SJSA1 (cell line): ENCODE measurements around the gene EPHB6. TPM values are rescaled to one million over a fixed set of nuclear protein-coding genes. Genes with fewer than 3 reads are reported as not detected.

ENCODE experiments used
- DNase-seq, 2 experiments: peaks; one replicate each; pipeline ENCODE4 v3.0.0-alpha.2; 2015 to 2020; ENCODE audit warnings: low spot score in 2 of 2, low read depth in 1 of 2
- H3K27ac ChIP-seq: fragments of 250-450 bp; sonication (Bioruptor Pico); 2 replicates; pipeline ENCODE4 v1.5.1; 2020; ENCODE audit warnings: mild to moderate bottlenecking, moderate library complexity
- H3K27me3 ChIP-seq: fragments of 250-450 bp; sonication (Bioruptor Pico); replicated peaks from 2 replicates; pipeline ENCODE4 v1.5.1; 2020; ENCODE audit warnings: mild to moderate bottlenecking, moderate library complexity
- H3K36me3 ChIP-seq: fragments of 250-450 bp; sonication (Bioruptor Pico); 2 replicates; pipeline ENCODE4 v1.5.1; 2020; ENCODE audit warnings: mild to moderate bottlenecking
- H3K4me1 ChIP-seq: fragments of 250-450 bp; sonication (Bioruptor Pico); replicated peaks from 2 replicates; pipeline ENCODE4 v1.6.1; 2021; ENCODE audit warnings: mild to moderate bottlenecking
- H3K4me3 ChIP-seq: fragments of 250-450 bp; sonication (Bioruptor Pico); 2 replicates; pipeline ENCODE4 v1.5.1; 2020; ENCODE audit warnings: mild to moderate bottlenecking
- H3K9me3 ChIP-seq: fragments of 250-450 bp; sonication (Bioruptor Pico); replicated peaks from 2 replicates; pipeline ENCODE4 v1.5.1; 2020; ENCODE audit warnings: mild to moderate bottlenecking
- total RNA-seq: library from RNA; depleted of rRNA; stranded (reverse); fragments of >200 nt; shearing (Covaris generic); gene quantifications from 2 replicates; pipeline ENCODE4 v1.2.3, GENCODE V29; 2014

The EPHB6 gene
- total RNA-seq, 1 experiment from 2014 or later: 0.82 TPM

- no peak for DNase-seq
- Histone ChIP-seq H3K4me1 (no peaks in the 10 kb centered on the region), H3K27ac (no peak overlapping the region), H3K9me3 (no peaks in the 10 kb centered on the region), H3K4me3 (no peak overlapping the region), H3K36me3 (no peaks in the 10 kb centered on the region), H3K27me3 (peaks cover 21% of the 10 kb centered on the region; the same call in 1 of the 2 replicates)
Measured at GRCh38 chr7:142847353-142847752, 7.5 kb upstream of the EPHB6 start.

DNA sequence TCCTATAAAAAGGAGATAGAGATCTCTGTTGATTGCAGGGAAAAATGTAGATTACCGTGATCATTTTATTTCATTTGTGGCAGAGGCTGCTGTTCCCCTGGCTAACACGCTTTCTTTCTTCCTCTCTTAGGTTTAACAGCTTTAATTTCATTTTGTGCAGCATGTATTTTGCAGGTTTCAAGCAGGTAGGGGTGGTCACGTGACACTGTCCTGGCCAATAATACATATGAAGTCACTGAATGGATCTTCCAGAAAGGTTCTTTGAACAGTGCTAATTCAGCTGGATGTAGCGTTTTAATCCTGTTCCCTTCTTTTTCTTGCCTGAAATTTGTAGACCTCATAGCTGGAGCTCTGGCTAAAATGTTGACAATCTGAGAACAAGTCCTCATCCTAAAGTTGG lies 3.6 kb upstream of the EPHB6 start:
- H3K36me3 ChIP-seq: no peaks in the 10 kb centered on the region
- H3K9me3 ChIP-seq: no peaks in the 10 kb centered on the region
- no peak overlapping the region for H3K4me3 ChIP-seq
- H3K27me3 ChIP-seq: peaks cover 32% of the 10 kb centered on the region
- no peak overlapping the region for H3K27ac ChIP-seq
- peaks cover 7% of the 10 kb centered on the region for H3K4me1 ChIP-seq
- no peak for DNase-seq

GRCh38 chr7:142851919-142852318 lies 3.0 kb upstream of the EPHB6 start:
- no peaks in the 10 kb centered on the region for H3K36me3 ChIP-seq
- H3K27ac ChIP-seq: no peak overlapping the region
- DNase-seq: no peak
- no peaks in the 10 kb centered on the region for H3K9me3 ChIP-seq
- H3K27me3 ChIP-seq: peaks cover 32% of the 10 kb centered on the region
- H3K4me1 ChIP-seq: peaks cover 7% of the 10 kb centered on the region
- no peak overlapping the region for H3K4me3 ChIP-seq

GRCh38 chr7:142853739-142854371 lies 1.0 kb upstream of the EPHB6 start:
- DNase-seq: peak in 1 of 2 experiments; percentile 71
- Histone ChIP-seq H3K4me1 (peaks cover 7% of the 10 kb centered on the region), H3K27me3 (peaks cover 32% of the 10 kb centered on the region), H3K4me3 (peak overlapping the region; percentile 57), H3K27ac (no peak overlapping the region), H3K9me3 (no peaks in the 10 kb centered on the region), H3K36me3 (no peaks in the 10 kb centered on the region)

DNA sequence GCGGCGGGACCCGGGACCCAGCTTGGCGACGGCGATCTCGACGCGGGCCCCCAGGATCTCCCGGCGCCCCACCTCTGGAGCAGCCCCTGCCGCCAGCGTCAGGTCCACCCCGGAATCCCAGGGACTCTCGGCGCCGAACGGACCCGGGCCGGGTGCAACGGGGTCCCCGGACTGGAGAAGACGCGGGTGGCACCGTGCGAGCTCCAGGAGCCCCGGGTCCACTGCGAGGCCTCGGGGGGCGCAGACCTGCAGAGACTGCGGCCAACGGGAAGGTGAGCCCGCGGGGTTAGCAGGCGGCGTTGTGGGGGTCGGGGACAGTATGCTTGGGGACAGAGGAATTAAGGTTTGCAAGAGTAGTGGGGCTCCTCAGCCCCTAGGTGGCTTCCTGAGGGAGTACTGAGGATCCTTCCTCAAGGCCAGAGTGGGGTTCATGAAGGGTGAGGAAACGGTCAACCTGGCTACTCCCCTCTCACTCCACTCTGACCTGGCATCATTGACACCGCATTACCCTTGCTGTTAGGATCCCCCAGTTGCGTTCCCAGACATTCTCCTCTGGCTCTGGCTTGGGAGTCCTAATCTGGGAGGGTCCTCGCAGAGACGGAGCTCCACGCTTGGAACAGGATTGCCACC lies 353 bp downstream of the EPHB6 start:
- Histone ChIP-seq H3K27me3 (peaks cover 32% of the 10 kb centered on the region), H3K27ac (no peak overlapping the region), H3K4me1 (peaks cover 7% of the 10 kb centered on the region), H3K4me3 (peak overlapping the region; percentile 57), H3K9me3 (no peaks in the 10 kb centered on the region), H3K36me3 (no peaks in the 10 kb centered on the region)
- DNase-seq: peak in 1 of 2 experiments; percentile 18

GRCh38 chr7:142855756-142856564 lies 1.1 kb downstream of the EPHB6 start:
- Histone ChIP-seq H3K36me3 (no peaks in the 10 kb centered on the region), H3K27me3 (peaks cover 25% of the 10 kb centered on the region), H3K4me1 (peaks cover 7% of the 10 kb centered on the region), H3K4me3 (no peak overlapping the region), H3K27ac (no peak overlapping the region), H3K9me3 (no peaks in the 10 kb centered on the region)
- no peak for DNase-seq

GRCh38 chr7:142856565-142857245 lies 1.8 kb downstream of the EPHB6 start:
- DNase-seq: no peak
- H3K27me3 ChIP-seq: peaks cover 23% of the 10 kb centered on the region
- H3K9me3 ChIP-seq: no peaks in the 10 kb centered on the region
- H3K4me3 ChIP-seq: no peak overlapping the region
- H3K4me1 ChIP-seq: peaks cover 7% of the 10 kb centered on the region
- H3K27ac ChIP-seq: no peak overlapping the region
- H3K36me3 ChIP-seq: no peaks in the 10 kb centered on the region

- DNase-seq: no peak
- peaks cover 23% of the 10 kb centered on the region for H3K27me3 ChIP-seq
- no peak overlapping the region for H3K27ac ChIP-seq
- no peaks in the 10 kb centered on the region for H3K9me3 ChIP-seq
- no peak overlapping the region for H3K4me3 ChIP-seq
- peaks cover 7% of the 10 kb centered on the region for H3K4me1 ChIP-seq
- no peaks in the 10 kb centered on the region for H3K36me3 ChIP-seq
Measured at GRCh38 chr7:142857625-142858024, 2.7 kb downstream of the EPHB6 start.

DNA sequence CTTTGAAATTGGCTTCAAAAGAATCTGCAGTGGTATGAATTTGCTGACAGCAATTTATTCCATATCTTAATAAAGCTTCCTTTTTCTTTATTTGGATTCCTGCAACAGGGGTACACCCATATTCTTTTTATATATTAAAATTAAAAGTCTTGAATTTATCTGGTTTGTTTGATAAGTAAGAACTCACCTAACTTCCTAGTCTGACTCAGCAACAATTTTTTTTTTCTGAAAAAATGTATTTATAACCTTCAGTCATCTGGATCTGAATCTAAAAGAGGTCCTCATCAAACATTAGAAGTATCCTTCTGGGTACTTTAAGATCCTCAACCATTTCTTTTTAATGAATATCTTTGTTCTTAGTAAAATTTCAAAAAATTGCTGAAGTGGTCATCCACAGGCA lies 4.5 kb downstream of the EPHB6 start:
- H3K9me3 ChIP-seq: no peaks in the 10 kb centered on the region
- H3K4me3 ChIP-seq: no peak overlapping the region
- H3K27me3 ChIP-seq: peaks cover 15% of the 10 kb centered on the region
- H3K4me1 ChIP-seq: peaks cover 4% of the 10 kb centered on the region
- no peak overlapping the region for H3K27ac ChIP-seq
- DNase-seq: no peak
- H3K36me3 ChIP-seq: no peaks in the 10 kb centered on the region

DNA sequence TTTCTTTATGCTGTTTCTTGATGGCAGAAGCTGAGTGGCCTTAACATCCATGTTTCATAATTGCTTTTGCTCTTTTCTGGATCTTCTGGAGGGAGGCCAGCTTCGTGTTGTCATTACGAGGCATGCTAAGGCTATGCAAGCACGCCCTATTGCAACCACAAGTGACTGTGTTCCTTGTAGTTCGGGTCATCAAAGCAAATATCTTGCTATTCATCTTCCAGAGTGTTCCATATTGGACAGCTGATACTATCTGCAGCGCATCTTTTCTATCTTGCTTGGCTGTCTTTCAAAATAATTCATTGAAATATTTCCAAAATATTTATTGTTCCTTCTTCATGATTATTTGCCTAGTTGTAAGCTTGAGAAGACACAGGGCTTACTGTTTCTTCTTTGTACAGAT lies 5.0 kb downstream of the EPHB6 start:
- no peak overlapping the region for H3K4me3 ChIP-seq
- H3K36me3 ChIP-seq: no peaks in the 10 kb centered on the region
- H3K27ac ChIP-seq: no peak overlapping the region
- no peaks in the 10 kb centered on the region for H3K9me3 ChIP-seq
- H3K27me3 ChIP-seq: peaks cover 15% of the 10 kb centered on the region
- DNase-seq: no peak
- peaks cover 4% of the 10 kb centered on the region for H3K4me1 ChIP-seq

GRCh38 chr7:142860968-142861367 lies 6.1 kb downstream of the EPHB6 start:
- Histone ChIP-seq H3K27ac (no peak overlapping the region), H3K9me3 (no peaks in the 10 kb centered on the region), H3K36me3 (no peaks in the 10 kb centered on the region), H3K4me1 (no peaks in the 10 kb centered on the region), H3K4me3 (no peak overlapping the region), H3K27me3 (peaks cover 6% of the 10 kb centered on the region; the same call in 1 of the 2 replicates)
- DNase-seq: no peak

DNA sequence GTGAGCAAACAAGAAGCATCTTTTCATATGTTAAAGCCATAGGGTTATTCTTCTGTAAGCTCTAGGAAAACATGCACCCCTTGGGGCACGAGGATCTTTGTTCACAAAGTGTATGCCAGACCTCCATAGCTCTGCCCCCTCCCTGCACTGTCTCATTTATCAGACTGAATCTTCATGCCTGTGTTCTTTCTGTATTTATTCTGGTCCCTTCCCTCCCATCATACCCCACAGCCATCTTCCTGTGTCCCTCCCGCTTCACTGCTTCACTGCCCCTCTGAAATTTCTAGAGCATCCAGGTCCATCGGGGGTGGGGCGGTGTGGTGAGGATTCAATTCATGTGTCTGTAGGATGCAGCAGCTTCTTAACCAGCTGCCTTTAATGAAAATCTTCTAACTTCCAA lies 7.5 kb downstream of the EPHB6 start:
- H3K9me3 ChIP-seq: no peaks in the 10 kb centered on the region
- H3K4me1 ChIP-seq: no peaks in the 10 kb centered on the region
- no peak overlapping the region for H3K27ac ChIP-seq
- peaks cover 6% of the 10 kb centered on the region; the same call in 1 of the 2 replicates for H3K27me3 ChIP-seq
- no peaks in the 10 kb centered on the region for H3K36me3 ChIP-seq
- no peak for DNase-seq
- no peak overlapping the region for H3K4me3 ChIP-seq

GRCh38 chr7:142862786-142863400 lies 8.0 kb downstream of the EPHB6 start:
- Histone ChIP-seq H3K9me3 (no peaks in the 10 kb centered on the region), H3K4me1 (no peaks in the 10 kb centered on the region), H3K27ac (no peak overlapping the region), H3K27me3 (peaks cover 6% of the 10 kb centered on the region; the same call in 1 of the 2 replicates), H3K36me3 (no peaks in the 10 kb centered on the region), H3K4me3 (no peak overlapping the region)
- DNase-seq: no peak
